H1 (cell line): ENCODE results near the gene PRRG2. TPM values are rescaled to one million over a fixed set of nuclear protein-coding genes. Genes with fewer than 3 reads are reported as not detected.

Experiments
- CTCF ChIA-PET: fragments of 300-600 bp; sonication (Branson Sonifier 250); formaldehyde crosslinking; loops from one replicate; lab custom pipeline; 2021; ENCODE audit not compliant: partially characterized antibody; lab: Charles Lee
- POLR2A ChIA-PET: fragments of 300-600 bp; sonication (Branson Sonifier 250); formaldehyde crosslinking; loops from one replicate; lab custom pipeline; 2021; ENCODE audit warnings: inconsistent platforms; ENCODE audit not compliant: partially characterized antibody; lab: Charles Lee
- DNase-seq, 2 experiments: peaks; one replicate each; pipeline versions ENCODE4 v3.0.0 to v3.0.0-alpha.2; 2010 to 2022; ENCODE audit warnings: low spot score in 2 of 2, low read depth in 1 of 2, mixed read lengths in 1 of 2
- FAIRE-seq: peaks from 2 replicates; lab custom pipeline; 2011; peaks lifted over from hg19 to GRCh38; lab: Jason Lieb, UNC
- H2AFZ ChIP-seq: 2 replicates; pipeline ENCODE4 v1.8.1; 2012; ENCODE audit warnings: low read length, inconsistent platforms
- H2AK5ac ChIP-seq: 2 replicates; pipeline ENCODE4 v1.6.1; 2013; ENCODE audit warnings: low read depth, low read length
- H2BK120ac ChIP-seq: replicated peaks from 2 replicates; pipeline ENCODE3; 2013; ENCODE audit warnings: low read depth, low read length, inconsistent platforms
- H2BK12ac ChIP-seq: 2 replicates; pipeline ENCODE4 v1.6.1; 2013; ENCODE audit warnings: low read depth, low read length
- H2BK15ac ChIP-seq: 2 replicates; pipeline ENCODE4 v1.6.1; 2013; ENCODE audit warnings: low read length
- H2BK20ac ChIP-seq: 2 replicates; pipeline ENCODE4 v1.6.1; 2013; ENCODE audit warnings: low read length
- H2BK5ac ChIP-seq: 2 replicates; pipeline ENCODE4 v1.6.1; 2013; ENCODE audit warnings: low read depth, low read length
- H3K14ac ChIP-seq: 2 replicates; pipeline ENCODE4 v1.6.1; 2013; ENCODE audit warnings: inconsistent platforms; ENCODE audit not compliant: insufficient read length
- H3K18ac ChIP-seq: 2 replicates; pipeline ENCODE4 v1.6.1; 2013; ENCODE audit warnings: low read length; ENCODE audit errors: extremely low read depth
- H3K23ac ChIP-seq: 2 replicates; pipeline ENCODE4 v1.6.1; 2013; ENCODE audit warnings: inconsistent platforms; ENCODE audit not compliant: insufficient read length
- H3K23me2 ChIP-seq: 2 replicates; pipeline ENCODE4 v1.6.1; 2013; ENCODE audit warnings: low read depth, low read length
- H3K27ac ChIP-seq: 2 replicates; pipeline ENCODE4 v1.6.1; 2011; ENCODE audit warnings: low read depth, low read length, inconsistent platforms
- H3K27me3 ChIP-seq, 4 experiments: replicated peaks in 1 of 4; 1 replicate in 1 of 4; 2 replicates in 3 of 4; pipeline versions ENCODE4 v1.6.1 to v1.8.1; 2011 to 2013; ENCODE audit warnings: low read length in 3 of 4, mild to moderate bottlenecking in 3 of 4, inconsistent platforms in 2 of 4, mixed read lengths in 2 of 4, moderate library complexity in 1 of 4; ENCODE audit not compliant: control insufficient read depth in 3 of 4, insufficient read depth in 3 of 4; ENCODE audit errors: extremely low read depth in 1 of 4
- H3K36me3 ChIP-seq, 4 experiments: 2 replicates each; pipeline versions ENCODE4 v1.6.1 to v1.8.1; 2011 to 2013; ENCODE audit warnings: mild to moderate bottlenecking in 4 of 4, low read length in 3 of 4, moderate library complexity in 2 of 4, control low read depth in 1 of 4, inconsistent platforms in 1 of 4; ENCODE audit not compliant: insufficient read depth in 4 of 4, control insufficient read depth in 2 of 4
- H3K4ac ChIP-seq: replicated peaks from 2 replicates; pipeline ENCODE3; 2013; ENCODE audit warnings: low read length, low read depth, mixed read lengths, inconsistent platforms; ENCODE audit not compliant: insufficient read length
- H3K4me1 ChIP-seq, 4 experiments: replicated peaks in 1 of 4; 1 replicate in 1 of 4; 2 replicates in 3 of 4; pipeline versions ENCODE4 v1.6.1 to v1.8.1; 2011 to 2013; ENCODE audit warnings: low read length in 3 of 4, inconsistent platforms in 2 of 4, mixed read lengths in 1 of 4; ENCODE audit not compliant: insufficient read depth in 4 of 4, control insufficient read depth in 3 of 4
- H3K4me2 ChIP-seq, 2 experiments: 2 replicates each; pipeline versions ENCODE4 v1.6.1 to v1.8.1; 2011 to 2013; ENCODE audit warnings: low read depth in 2 of 2, low read length in 2 of 2, control low read depth in 1 of 2, inconsistent platforms in 1 of 2, mild to moderate bottlenecking in 1 of 2; ENCODE audit not compliant: insufficient read depth in 1 of 2
- H3K4me3 ChIP-seq, 4 experiments: fragments of 200-600, 300-600 bp in 1 of 4; sonication (generic), shearing (Covaris generic), sonication (Bioruptor Twin) in 1 of 4; 2 replicates each; pipeline versions ENCODE4 v1.5.1 to v1.8.1; 2011 to 2016; ENCODE audit warnings: low read length in 4 of 4, low read depth in 3 of 4, control low read depth in 2 of 4, inconsistent platforms in 2 of 4, mild to moderate bottlenecking in 2 of 4, mixed read lengths in 1 of 4, moderate library complexity in 1 of 4; ENCODE audit not compliant: insufficient read depth in 2 of 4; ENCODE audit errors: extremely low read depth in 1 of 4
- H3K56ac ChIP-seq: replicated peaks from 2 replicates; pipeline ENCODE3; 2013; ENCODE audit warnings: low read depth, mild to moderate bottlenecking, mixed read lengths, low read length, inconsistent platforms; ENCODE audit not compliant: insufficient read length
- H3K79me1 ChIP-seq: 2 replicates; pipeline ENCODE4 v1.6.1; 2013; ENCODE audit warnings: low read depth, low read length, control low read depth
- H3K79me2 ChIP-seq, 2 experiments: 2 replicates each; pipeline versions ENCODE4 v1.6.1 to v1.8.1; 2012 to 2013; ENCODE audit warnings: low read length in 2 of 2, mild to moderate bottlenecking in 2 of 2, inconsistent platforms in 1 of 2; ENCODE audit not compliant: insufficient read depth in 2 of 2, control insufficient read depth in 1 of 2
- H3K9ac ChIP-seq, 4 experiments: replicated peaks in 1 of 4; 1 replicate in 1 of 4; 2 replicates in 3 of 4; pipeline versions ENCODE4 v1.6.1 to v1.8.1; 2011 to 2013; ENCODE audit warnings: low read depth in 3 of 4, low read length in 3 of 4, control low read depth in 2 of 4, mild to moderate bottlenecking in 2 of 4, moderate library complexity in 2 of 4, inconsistent platforms in 1 of 4; ENCODE audit errors: extremely low read depth in 1 of 4
- H3K9me3 ChIP-seq, 2 experiments: 2 replicates each; pipeline versions ENCODE4 v1.6.1 to v1.8.1; 2012 to 2013; ENCODE audit warnings: mild to moderate bottlenecking in 2 of 2, moderate library complexity in 2 of 2, control low read depth in 1 of 2, inconsistent platforms in 1 of 2, low read depth in 1 of 2, low read length in 1 of 2, mixed read lengths in 1 of 2; ENCODE audit not compliant: insufficient read depth in 2 of 2
- H4K20me1 ChIP-seq, 2 experiments: replicated peaks in 1 of 2; 2 replicates each; pipeline versions ENCODE3 to v1.8.1; 2011 to 2013; ENCODE audit warnings: inconsistent platforms in 2 of 2, low read length in 2 of 2, mild to moderate bottlenecking in 1 of 2; ENCODE audit not compliant: insufficient read depth in 2 of 2, control insufficient read depth in 1 of 2
- H4K5ac ChIP-seq: 2 replicates; pipeline ENCODE4 v1.6.1; 2013; ENCODE audit warnings: low read length, low read depth, mixed read lengths, inconsistent platforms; ENCODE audit not compliant: insufficient read length
- H4K8ac ChIP-seq: 2 replicates; pipeline ENCODE4 v1.8.0; 2013; ENCODE audit warnings: mild to moderate bottlenecking, moderate library complexity, low read length, inconsistent platforms; ENCODE audit not compliant: insufficient read depth; ENCODE audit errors: extremely low read depth
- H4K91ac ChIP-seq: replicated peaks from 2 replicates; pipeline ENCODE3; 2013; ENCODE audit warnings: low read length, mixed read lengths, inconsistent platforms; ENCODE audit not compliant: insufficient read length
- TAF1 ChIP-seq: IDR thresholded peaks from 2 replicates; pipeline ENCODE4 v1.6.1; 2011; ENCODE audit warnings: mild to moderate bottlenecking, low read depth, low read length
- WGBS, 2 experiments: shearing (Covaris generic) in 1 of 2; methylation state at CpG; one replicate each; pipeline versions ENCODE4 v1.1.6 to v1.1.7; 2013 to 2015; ENCODE audit warnings: low lambda C conversion rate in 2 of 2, mixed read lengths in 2 of 2, inconsistent platforms in 1 of 2, low coverage in 1 of 2, missing lambda C conversion rate in 1 of 2; ENCODE audit not compliant: insufficient replicate concordance in 2 of 2, insufficient coverage in 1 of 2, insufficient read length in 1 of 2; ENCODE audit errors: extremely low coverage in 1 of 2, missing lambda C conversion rate in 1 of 2; 5-methylcytosine and 5-hydroxymethylcytosine counted together
- polyA plus RNA-seq, 7 experiments: library from polyadenylated mRNA; depleted of rRNA in 3 of 7; stranded (reverse) in 5 of 7; unstranded in 2 of 7; fragments of >200 nt in 5 of 7; fragments of 200-250 nt in 2 of 7; gene quantifications; 1 replicate in 5 of 7; 2 replicates in 1 of 7; 4 replicates in 1 of 7; pipeline versions ENCODE4 v1.2.1 to v1.2.3, GENCODE V29; 2011 to 2013; ENCODE audit warnings: missing spikeins in 2 of 7, mixed read lengths in 2 of 7
- total RNA-seq: library from RNA; stranded (reverse); fragmentation: NEBNext Ultra II Directional; extraction: Animal tissue kit (Norgen Biotek cat#: 25700); gene quantifications from 2 replicates; pipeline ENCODE4 v1.2.1, GENCODE V29; 2021

Gene PRRG2
- total and polyA plus RNA-seq, 2 of the 8 experiments (the other 6 are each of a cell fraction or from before 2014, with no cell fraction given): 4.1 to 5.6 TPM

DNA sequence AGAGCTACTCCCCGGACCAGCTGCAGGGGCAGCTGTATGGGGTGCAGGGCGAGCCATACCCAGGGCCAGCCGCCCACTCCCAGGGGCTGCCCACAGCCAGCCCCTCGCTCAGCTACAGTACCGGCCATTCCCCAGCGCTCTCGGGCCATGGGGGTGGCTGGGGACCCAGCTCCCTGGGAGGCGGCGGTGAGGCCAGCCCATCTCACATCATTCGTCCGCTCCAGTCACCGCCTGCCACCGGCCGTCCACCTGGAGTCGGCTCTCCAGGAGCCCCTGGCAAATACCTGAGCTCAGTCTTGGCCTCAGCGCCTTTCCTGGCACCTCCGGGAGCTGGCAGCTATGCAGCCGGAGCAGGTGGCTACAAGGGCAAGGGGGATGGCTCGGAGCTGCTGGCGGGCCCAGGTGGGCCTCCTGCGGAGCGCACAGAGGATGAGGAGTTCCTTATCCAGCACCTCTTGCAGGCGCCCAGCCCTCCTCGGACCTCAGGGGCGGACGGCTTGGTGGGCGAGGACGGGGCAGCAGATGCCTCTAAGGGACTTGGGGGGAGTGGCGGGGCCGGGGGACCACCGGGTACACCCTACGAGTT, 14.8 kb downstream of the PRRG2 start:
- Histone ChIP-seq H3K18ac (no peak overlapping the region), H3K4ac (no peak overlapping the region), H2BK15ac (no peak overlapping the region), H3K27me3 (no peaks in the 10 kb centered on the region), H3K27ac (no peak overlapping the region), H3K56ac (no peak overlapping the region), H2AK5ac (no peak overlapping the region), H3K79me1 (peaks cover 8% of the 10 kb centered on the region), H3K9me3 (no peaks in the 10 kb centered on the region), H3K23me2 (peaks cover 11% of the 10 kb centered on the region), H4K91ac (no peak overlapping the region), H4K20me1 (peaks cover 6 to 11% of the 10 kb centered on the region in 2 experiments), H3K4me1 (peaks cover 0 to 5% (median 4%) of the 10 kb centered on the region in 4 experiments; a peak in 4 of 7 replicates), H4K8ac (peak overlapping the region; percentile 3; the same call in 1 of the 2 replicates), H3K4me2 (no peak overlapping the region), H4K5ac (no peak overlapping the region), H3K36me3 (peaks cover 18 to 65% (median 46%) of the 10 kb centered on the region in 4 experiments), H3K9ac (no peak overlapping the region), H2BK20ac (no peak overlapping the region), H2AFZ (no peak overlapping the region), H3K79me2 (peaks cover 4 to 52% of the 10 kb centered on the region in 2 experiments; a peak in 3 of 4 replicates), H2BK120ac (no peak overlapping the region), H2BK12ac (no peak overlapping the region), H2BK5ac (no peak overlapping the region), H3K14ac (no peak overlapping the region), H3K23ac (no peak overlapping the region), H3K4me3 (no peak overlapping the region)
- CTCF ChIA-PET: interaction anchor here (1.1 to 1.8 kb wide), 3 partner anchors 18 to 94 kb away, joined by 3 to 4 read pairs (median 3); partner anchors contain the start of gene ADM5
- no peak for FAIRE-seq
- POLR2A ChIA-PET: interaction anchor here (0.6 to 37.8 kb wide), 7 partner anchors 13 to 113 kb away, joined by 3 to 840 read pairs (median 4); partner anchors contain the start of genes BCL2L12, IRF3, NOSIP and RRAS
- 96% methylated on average over 17 of the region's 32 CpGs; no CpG with 5 or more reads in 1 of the 2 experiments for WGBS, 2 experiments
- DNase-seq: no peak
- TF ChIP-seq TAF1: no peak
